T-helper 1 cell treated with Interleukin-12 subunit alpha and Interleukin-12 subunit beta and Interleukin-4 antibody, amounts not matched to agents 30 μg/mL and 1 μg/mL, for 36 hours (primary cell): ENCODE measurements around the gene SCN1A.

ENCODE experiments used
- H3K27ac Mint-ChIP-seq: one replicate; pipeline ENCODE4 v1.8.0; 2021; ENCODE audit warnings: mild to moderate bottlenecking, mixed read lengths
- H3K27me3 Mint-ChIP-seq: one replicate; pipeline ENCODE4 v1.8.0; 2021; ENCODE audit warnings: low read depth, mixed read lengths
- H3K36me3 Mint-ChIP-seq: one replicate; pipeline ENCODE4 v1.8.0; 2021; ENCODE audit warnings: low read depth, mixed read lengths
- H3K4me1 Mint-ChIP-seq: one replicate; pipeline ENCODE4 v1.8.0; 2021; ENCODE audit warnings: low read depth, mixed read lengths
- H3K4me3 Mint-ChIP-seq: one replicate; pipeline ENCODE4 v1.8.0; 2021; ENCODE audit warnings: mild to moderate bottlenecking, moderate library complexity, mixed read lengths
- H3K9me3 Mint-ChIP-seq: one replicate; pipeline ENCODE4 v1.8.0; 2021; ENCODE audit warnings: mixed read lengths

The SCN1A gene

DNA sequence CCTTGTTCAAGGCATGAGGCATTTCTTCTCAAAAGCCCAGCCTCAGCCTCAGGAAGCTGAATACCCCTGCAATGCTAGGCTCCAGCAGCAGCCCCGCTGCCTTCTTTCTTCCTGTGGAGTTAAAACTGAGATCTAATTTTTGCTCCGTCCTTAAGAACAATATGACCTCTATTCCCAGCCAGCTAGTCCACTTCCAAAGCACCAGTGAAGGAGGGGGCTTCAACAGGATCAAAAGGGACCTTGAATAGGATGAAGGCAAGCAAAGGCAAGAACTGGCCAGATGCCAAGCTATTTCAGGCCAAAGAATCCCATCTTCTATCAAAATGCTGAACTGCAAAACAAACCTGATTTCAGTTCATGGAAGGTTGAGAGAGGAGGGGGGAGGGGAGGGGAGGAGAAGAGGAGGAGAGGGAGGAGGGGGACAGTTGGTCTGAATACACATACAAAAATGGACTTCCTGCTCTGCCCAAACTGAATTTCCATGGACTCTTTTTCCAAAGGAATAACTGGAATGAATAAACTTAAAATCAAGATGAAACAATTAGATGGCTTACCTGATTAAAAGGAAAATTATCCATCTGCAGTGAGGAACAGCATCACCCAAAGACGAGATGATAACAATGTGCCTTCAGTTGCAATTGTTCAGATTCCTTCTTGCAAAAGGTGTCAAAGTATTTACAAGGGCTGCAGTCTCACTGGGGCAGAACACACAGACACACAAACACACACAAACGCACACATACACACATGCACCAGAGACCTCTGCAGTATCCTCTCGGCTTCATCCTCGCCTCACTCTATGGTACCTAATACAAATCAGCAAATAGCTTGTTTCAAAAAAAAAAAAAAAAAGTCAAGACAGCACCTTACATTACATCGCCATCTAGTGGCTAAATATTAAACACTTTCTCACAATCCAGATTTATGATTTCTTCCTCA lies at the start of gene SCN1A:
SCN1A (minus strand) TSS at position 804 of the 939 bp plus-strand sequence. CDS start 54,399 bp downstream, outside the sequence.
- H3K36me3 Mint-ChIP-seq: no peaks in the 10 kb centered on the region
- no peaks in the 10 kb centered on the region for H3K4me1 Mint-ChIP-seq
- peaks cover 11% of the 10 kb centered on the region for H3K27me3 Mint-ChIP-seq
- H3K9me3 Mint-ChIP-seq: no peaks in the 10 kb centered on the region
- H3K4me3 Mint-ChIP-seq: no peak within 1 kb of the TSS
- H3K27ac Mint-ChIP-seq: no peak within 1 kb of the TSS

DNA sequence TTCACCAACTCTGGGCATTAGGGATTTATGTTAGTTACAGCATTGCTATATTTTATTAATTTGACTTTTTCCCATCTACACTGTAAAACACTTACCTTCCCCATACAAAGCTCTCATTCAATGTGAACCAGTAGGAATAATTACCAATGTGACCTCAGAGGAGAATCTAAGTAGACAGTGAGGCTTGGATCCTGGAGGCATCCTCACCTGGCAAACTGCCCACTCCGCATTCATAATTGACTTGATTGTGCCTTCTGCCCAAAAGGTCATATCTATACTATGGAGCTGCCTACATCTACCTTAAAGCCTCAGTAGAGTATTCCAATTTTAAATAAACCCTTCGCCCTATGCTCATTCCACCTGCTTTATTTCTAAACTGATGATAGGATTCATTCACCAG lies 45.4 kb upstream of the SCN1A start:
- Mint-ChIP-seq H3K4me1 (no peaks in the 10 kb centered on the region), H3K27ac (no peak overlapping the region), H3K36me3 (no peaks in the 10 kb centered on the region), H3K9me3 (no peaks in the 10 kb centered on the region), H3K27me3 (peaks cover 3% of the 10 kb centered on the region), H3K4me3 (no peak overlapping the region)

DNA sequence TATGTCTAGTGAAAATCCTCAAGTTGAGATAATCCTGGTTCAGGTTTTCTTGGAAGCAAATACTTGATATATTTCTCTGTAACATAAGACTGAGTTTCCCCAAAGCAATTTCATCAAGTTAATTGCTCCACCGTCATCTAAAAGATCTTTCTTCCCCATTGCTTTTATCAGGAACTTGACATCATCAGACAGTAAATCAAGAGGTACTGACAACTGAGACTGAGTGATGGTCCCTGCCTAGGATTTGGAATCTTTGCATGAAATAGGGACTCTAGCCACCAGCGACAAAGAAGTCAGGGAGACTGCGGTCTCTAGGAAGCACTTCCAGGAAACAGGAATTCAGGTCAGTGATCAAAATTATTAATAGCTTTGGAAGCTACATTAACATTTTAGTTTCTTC lies 43.4 kb upstream of the SCN1A start:
- Mint-ChIP-seq H3K27ac (no peak overlapping the region), H3K4me3 (no peak overlapping the region), H3K4me1 (no peaks in the 10 kb centered on the region), H3K27me3 (peaks cover under 1% of the 10 kb centered on the region), H3K36me3 (no peaks in the 10 kb centered on the region), H3K9me3 (no peaks in the 10 kb centered on the region)

DNA sequence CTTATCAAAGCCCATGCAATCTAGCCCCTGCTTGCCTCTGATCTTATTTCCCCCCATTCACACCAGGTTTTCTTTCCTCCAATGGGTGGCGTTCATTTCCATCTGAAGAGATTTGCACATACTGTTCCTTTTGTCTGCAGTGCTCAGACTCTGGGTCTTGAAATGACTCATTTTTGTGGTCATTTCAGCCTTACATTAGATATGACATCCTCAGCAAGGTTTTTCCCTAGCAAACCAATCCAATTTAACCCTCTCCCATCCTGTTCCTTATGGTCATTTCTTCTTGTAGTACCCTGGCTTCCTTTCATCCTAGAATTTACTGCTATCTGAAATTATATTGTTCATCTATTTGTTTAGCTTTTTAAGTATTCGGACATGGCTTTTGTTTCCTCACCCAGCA lies 42.5 kb upstream of the SCN1A start:
- no peak overlapping the region for H3K27ac Mint-ChIP-seq
- H3K36me3 Mint-ChIP-seq: no peaks in the 10 kb centered on the region
- no peaks in the 10 kb centered on the region for H3K27me3 Mint-ChIP-seq
- H3K9me3 Mint-ChIP-seq: no peaks in the 10 kb centered on the region
- no peak overlapping the region for H3K4me3 Mint-ChIP-seq
- H3K4me1 Mint-ChIP-seq: no peaks in the 10 kb centered on the region

DNA sequence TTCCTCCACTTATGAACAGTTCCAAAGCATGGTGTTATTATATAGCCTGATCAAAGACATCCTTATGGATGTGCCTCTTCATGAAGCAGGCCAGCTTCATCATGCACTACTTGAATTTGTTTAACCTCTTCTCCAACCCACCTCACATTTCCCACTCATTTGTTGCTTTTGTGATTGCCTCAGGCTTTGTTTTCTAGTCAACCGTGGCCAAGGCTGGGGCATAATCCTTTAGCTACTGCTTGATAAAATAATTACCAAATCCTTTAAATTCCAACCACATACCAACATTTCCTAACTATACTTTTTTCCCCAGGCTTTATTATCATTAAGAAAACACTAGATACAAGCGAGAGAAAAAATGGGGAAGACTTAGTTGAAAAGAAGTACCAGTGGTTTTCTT lies 39.6 kb upstream of the SCN1A start:
- Mint-ChIP-seq H3K4me1 (no peaks in the 10 kb centered on the region), H3K36me3 (no peaks in the 10 kb centered on the region), H3K9me3 (no peaks in the 10 kb centered on the region), H3K27ac (no peak overlapping the region), H3K27me3 (no peaks in the 10 kb centered on the region), H3K4me3 (no peak overlapping the region)

DNA sequence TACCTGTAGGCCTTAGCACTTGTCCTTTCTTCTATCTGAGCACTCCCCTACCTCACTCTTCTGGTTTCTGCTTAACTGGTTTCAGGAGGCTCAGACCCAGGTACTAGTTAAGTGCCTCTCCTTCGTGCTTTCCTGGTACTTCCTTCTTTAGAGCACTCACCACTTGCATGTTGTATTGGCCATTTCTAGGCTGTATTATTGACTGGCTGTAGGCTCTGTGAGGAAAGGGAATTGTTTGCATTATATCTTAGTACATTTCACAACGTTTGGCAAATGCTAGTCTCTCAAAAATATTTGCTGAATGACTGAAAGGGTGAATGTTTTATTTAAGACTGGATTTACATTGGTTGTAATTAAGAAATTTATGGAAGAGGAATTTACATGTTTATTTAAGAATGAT lies 36.0 kb upstream of the SCN1A start:
- H3K27me3 Mint-ChIP-seq: no peaks in the 10 kb centered on the region
- no peaks in the 10 kb centered on the region for H3K4me1 Mint-ChIP-seq
- H3K9me3 Mint-ChIP-seq: no peaks in the 10 kb centered on the region
- no peak overlapping the region for H3K27ac Mint-ChIP-seq
- no peak overlapping the region for H3K4me3 Mint-ChIP-seq
- no peaks in the 10 kb centered on the region for H3K36me3 Mint-ChIP-seq

DNA sequence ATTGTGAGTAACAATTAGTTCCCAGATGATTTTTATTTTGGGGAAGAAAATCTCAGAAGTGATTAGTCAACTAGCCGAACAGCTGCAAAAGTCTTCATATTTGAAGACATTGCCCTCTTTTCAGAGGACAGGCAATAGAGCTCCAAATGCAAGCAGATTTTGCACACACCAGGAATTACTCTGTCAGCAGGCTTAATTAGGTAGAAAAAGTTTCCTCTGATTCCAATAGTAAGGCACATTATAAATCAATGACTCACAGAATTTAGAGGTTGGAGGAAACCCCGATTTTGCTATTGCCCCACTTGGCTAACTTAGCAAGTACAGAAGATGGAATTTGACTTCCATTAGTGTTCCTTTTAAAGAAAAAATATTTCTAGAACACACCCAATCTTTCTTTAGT lies 30.7 kb upstream of the SCN1A start:
- no peak overlapping the region for H3K4me3 Mint-ChIP-seq
- no peaks in the 10 kb centered on the region for H3K4me1 Mint-ChIP-seq
- no peaks in the 10 kb centered on the region for H3K36me3 Mint-ChIP-seq
- peaks cover under 1% of the 10 kb centered on the region for H3K27me3 Mint-ChIP-seq
- no peak overlapping the region for H3K27ac Mint-ChIP-seq
- no peaks in the 10 kb centered on the region for H3K9me3 Mint-ChIP-seq

DNA sequence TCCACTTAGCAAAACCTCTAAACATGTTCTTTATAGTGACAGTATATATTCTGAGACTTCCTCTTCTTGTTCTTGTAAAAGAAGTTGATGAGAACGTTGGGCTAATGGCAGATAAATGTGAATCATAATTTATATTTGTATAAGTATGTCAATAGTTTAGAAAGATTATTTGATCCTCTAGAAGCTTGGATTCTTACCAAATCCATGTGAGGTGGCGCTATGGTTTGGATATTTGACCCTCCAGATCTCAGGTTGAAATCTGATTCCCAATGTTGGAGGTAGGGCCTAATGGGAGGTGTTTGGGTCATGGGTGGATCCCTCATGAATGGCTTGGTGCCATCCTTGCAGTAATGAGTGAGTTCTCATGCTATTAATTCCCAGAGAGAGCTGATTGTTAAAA lies 29.8 kb upstream of the SCN1A start:
- Mint-ChIP-seq H3K4me1 (no peaks in the 10 kb centered on the region), H3K27ac (no peak overlapping the region), H3K27me3 (peaks cover 4% of the 10 kb centered on the region), H3K36me3 (no peaks in the 10 kb centered on the region), H3K4me3 (no peak overlapping the region), H3K9me3 (no peaks in the 10 kb centered on the region)

DNA sequence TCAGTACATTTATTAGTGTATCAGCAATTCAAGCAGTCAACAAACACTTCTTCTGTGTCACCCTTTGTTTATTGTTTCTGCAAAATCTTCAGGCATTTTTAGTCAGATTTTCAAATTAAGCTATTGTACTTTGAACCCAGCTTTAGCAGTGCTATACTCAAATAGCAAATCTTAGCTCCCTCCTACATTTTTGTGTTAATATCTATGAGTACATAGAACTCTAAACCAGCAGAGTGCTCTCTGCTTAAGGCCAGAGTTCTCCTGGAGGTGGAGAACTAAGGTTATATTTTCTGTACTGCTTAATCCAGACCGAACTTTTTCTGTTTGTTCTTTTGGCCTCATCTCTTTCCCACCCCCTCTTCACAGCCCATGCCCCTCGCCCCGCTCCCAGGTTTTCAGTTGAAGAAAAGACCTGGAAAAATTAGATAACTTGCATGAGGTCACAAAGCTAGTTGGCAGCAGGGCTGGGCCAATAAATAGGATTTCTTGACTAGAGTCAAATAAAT lies 29.2 kb upstream of the SCN1A start:
- Mint-ChIP-seq H3K4me1 (no peaks in the 10 kb centered on the region), H3K36me3 (no peaks in the 10 kb centered on the region), H3K27me3 (peaks cover 4% of the 10 kb centered on the region), H3K4me3 (no peak overlapping the region), H3K27ac (no peak overlapping the region), H3K9me3 (no peaks in the 10 kb centered on the region)

DNA sequence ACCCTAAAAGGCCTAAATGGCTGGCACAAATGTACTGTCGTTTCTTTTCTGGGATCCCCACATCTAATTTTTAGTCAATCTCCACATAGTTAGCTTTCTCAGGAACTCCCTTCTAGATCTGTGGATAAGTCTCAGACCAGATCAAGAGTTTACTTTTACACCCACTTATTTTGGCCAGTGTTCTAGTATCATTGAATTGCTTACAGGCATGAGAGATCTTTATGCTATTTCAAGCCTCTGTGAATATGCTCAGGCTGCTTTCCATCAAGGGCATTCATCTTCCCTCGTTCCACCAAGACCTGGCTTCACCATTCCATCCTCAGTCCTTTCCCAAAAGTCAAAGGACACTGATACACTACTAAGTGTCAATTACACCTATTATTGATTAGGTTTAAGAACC lies 27.8 kb upstream of the SCN1A start:
- Mint-ChIP-seq H3K9me3 (no peaks in the 10 kb centered on the region), H3K4me3 (no peak overlapping the region), H3K27me3 (peaks cover 4% of the 10 kb centered on the region), H3K27ac (no peak overlapping the region), H3K36me3 (no peaks in the 10 kb centered on the region), H3K4me1 (no peaks in the 10 kb centered on the region)

DNA sequence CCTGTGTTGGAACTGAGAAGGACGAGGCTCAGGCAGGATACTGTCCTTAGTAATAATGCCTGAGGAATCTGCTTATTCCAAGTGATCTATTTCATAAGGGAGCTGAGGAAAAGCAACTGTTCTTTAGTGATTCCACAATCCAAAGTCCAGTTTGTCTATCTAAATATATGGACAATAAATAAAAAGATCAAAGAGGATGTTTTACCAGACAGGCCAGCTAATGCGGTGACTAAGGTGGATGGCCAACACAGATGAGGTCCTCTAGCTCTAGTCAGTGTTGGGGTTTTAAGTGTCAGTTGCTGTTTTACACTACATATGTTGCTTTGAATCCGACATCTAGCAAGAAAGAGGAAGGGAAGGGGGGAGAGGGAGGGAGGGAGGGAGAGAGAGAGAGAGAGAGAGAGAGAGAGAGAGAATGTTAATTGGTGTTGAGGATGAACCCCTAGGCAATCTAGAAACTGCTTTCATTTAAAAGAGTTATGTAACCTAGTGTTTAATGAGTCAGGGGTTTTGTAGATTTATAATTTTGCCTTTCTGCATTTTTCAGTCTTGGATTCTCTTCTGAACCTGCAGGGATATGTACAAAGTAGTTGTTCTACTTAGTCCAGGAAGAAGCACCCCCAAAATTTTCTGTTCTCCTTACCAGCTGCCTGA lies 27.0 kb upstream of the SCN1A start:
- H3K27ac Mint-ChIP-seq: no peak overlapping the region
- no peaks in the 10 kb centered on the region for H3K36me3 Mint-ChIP-seq
- no peaks in the 10 kb centered on the region for H3K9me3 Mint-ChIP-seq
- no peak overlapping the region for H3K4me3 Mint-ChIP-seq
- H3K27me3 Mint-ChIP-seq: peaks cover 4% of the 10 kb centered on the region
- no peaks in the 10 kb centered on the region for H3K4me1 Mint-ChIP-seq

DNA sequence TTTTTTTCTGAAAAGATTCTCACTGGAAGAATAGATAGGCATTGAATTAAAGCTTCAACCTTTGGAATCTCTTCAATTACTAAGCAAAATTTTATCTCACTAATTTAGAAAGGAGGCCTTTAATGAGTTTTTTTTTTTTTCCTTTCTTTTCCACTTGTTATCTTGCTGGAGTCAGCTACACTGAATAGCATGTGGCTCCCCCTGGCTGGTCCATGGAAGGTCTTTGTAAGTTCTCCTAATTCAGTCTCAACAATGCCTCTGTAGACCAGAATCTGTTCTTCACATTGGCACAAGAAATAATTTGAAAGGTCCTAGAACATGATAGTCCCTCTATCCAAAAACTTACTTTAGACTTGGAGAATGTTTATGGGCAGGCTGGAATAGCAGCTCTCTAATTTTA lies 24.2 kb upstream of the SCN1A start:
- H3K9me3 Mint-ChIP-seq: no peaks in the 10 kb centered on the region
- no peaks in the 10 kb centered on the region for H3K36me3 Mint-ChIP-seq
- H3K27me3 Mint-ChIP-seq: peaks cover 4% of the 10 kb centered on the region
- no peak overlapping the region for H3K4me3 Mint-ChIP-seq
- H3K27ac Mint-ChIP-seq: no peak overlapping the region
- H3K4me1 Mint-ChIP-seq: no peaks in the 10 kb centered on the region

DNA sequence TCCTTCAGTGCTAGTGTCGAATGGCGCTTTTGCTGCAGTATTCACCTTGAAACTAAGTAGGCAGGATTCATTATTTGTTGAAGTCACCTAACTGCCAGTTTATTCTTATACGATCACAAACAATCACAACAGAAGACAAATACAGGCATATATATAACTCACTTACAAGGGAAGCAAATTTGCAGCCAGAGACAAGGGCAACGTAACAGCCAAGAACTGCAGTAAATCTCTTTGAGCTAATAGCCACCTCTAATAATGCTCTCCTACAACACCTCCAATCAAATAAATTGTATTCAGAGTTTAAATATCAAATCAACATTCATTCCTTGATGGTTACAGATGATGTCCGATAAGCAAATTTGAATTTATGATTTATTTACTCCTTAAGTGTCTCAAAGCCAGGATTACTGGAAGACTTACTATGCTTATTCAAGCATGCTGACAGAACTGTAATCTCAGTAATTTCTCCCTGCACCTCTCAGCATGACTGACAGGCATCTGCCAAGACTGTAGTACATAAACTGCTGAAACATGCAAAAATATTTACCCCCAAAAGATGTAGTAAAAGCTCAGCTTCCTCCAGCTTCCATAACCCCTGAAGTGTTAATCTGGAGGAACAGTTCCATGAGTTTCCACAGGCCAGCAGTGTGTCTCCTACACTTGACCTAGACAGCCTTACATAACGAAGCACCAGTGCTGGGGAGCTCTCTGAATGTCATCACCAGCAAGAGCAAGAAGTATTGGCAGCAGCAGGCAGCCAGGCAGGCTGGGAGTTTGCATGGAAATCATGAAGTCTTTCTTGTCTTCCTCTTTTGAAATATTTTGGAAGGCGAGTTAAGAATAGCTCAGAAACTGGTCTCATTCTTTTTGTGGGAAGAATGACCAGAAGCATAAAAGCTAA lies 20.9 kb upstream of the SCN1A start:
- no peaks in the 10 kb centered on the region for H3K4me1 Mint-ChIP-seq
- no peak overlapping the region for H3K4me3 Mint-ChIP-seq
- no peak overlapping the region for H3K27ac Mint-ChIP-seq

DNA sequence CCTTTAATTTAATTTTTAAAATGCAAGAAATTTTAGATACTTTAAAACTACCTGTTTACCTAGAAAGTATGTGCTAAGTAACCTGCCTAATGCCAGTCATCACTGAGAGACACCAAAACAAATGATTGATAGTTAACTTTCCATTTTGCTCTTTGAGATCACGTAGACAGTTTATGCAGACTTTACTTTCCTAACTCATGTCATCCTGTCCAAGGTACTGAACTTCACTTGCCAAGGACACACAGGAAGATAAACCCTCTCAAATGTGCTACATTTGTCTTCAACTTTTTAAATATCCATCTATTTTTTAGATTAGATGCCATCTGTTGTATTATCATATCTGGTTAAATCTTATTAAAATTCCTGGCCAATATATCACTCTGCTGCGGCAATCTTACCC lies 20.1 kb upstream of the SCN1A start:
- H3K36me3 Mint-ChIP-seq: no peaks in the 10 kb centered on the region

More for the DNA sequence above, 20.9 kb upstream of the SCN1A start:
- Mint-ChIP-seq H3K9me3 (no peaks in the 10 kb centered on the region), H3K36me3 (no peaks in the 10 kb centered on the region), H3K27me3 (peaks cover 4% of the 10 kb centered on the region)

More for the DNA sequence above, 20.1 kb upstream of the SCN1A start:
- Mint-ChIP-seq H3K4me1 (no peaks in the 10 kb centered on the region), H3K27ac (no peak overlapping the region), H3K4me3 (no peak overlapping the region), H3K9me3 (no peaks in the 10 kb centered on the region), H3K27me3 (no peaks in the 10 kb centered on the region)
